Testis (tissue), 3 donors: ENCODE data around the gene POLDIP2. TPM values are rescaled to one million over a fixed set of nuclear protein-coding genes. Genes with fewer than 3 reads are reported as not detected.

Experiments
- DNase-seq: peaks from one replicate; pipeline ENCODE4 v3.0.0-alpha.2; 2019
- H3K27ac ChIP-seq, 2 donors: fragments of 200-600 bp; sonication (generic); one replicate each; pipeline ENCODE4 v1.5.1; 2019
- H3K27me3 ChIP-seq: fragments of 200-600 bp; sonication (generic); one replicate; pipeline ENCODE4 v1.5.1; 2019
- H3K36me3 ChIP-seq: fragments of 200-600 bp; sonication (generic); one replicate; pipeline ENCODE4 v1.5.1; 2017; ENCODE audit warnings: low read depth; ENCODE audit errors: missing control alignments
- H3K4me1 ChIP-seq: fragments of 200-600 bp; sonication (generic); one replicate; pipeline ENCODE4 v1.5.1; 2019
- H3K4me3 ChIP-seq, 2 donors: fragments of 200-600 bp; sonication (generic); one replicate each; pipeline ENCODE4 v1.5.1; 2017 to 2019
- H3K9me3 ChIP-seq: fragments of 200-600 bp; sonication (generic); one replicate; pipeline ENCODE4 v1.5.1; 2017
- POLR2A ChIP-seq: fragments of 450-650 bp; IDR thresholded peaks from one replicate; pipeline ENCODE4 v1.6.1; 2017; ENCODE audit warnings: antibody characterized with exemption, mild to moderate bottlenecking, moderate library complexity
- WGBS, 2 donors: methylation state at CpG; one replicate each; pipeline ENCODE4 v1.1.5; 2018; 5-methylcytosine and 5-hydroxymethylcytosine counted together
- intact Hi-C: fragments of 100-400 bp; cut with DNase I; formaldehyde crosslinking; loops from one replicate; pipeline ENCODE4 v1.15.1; 2023; ENCODE audit warnings: low total_unique reads
- polyA plus RNA-seq: library from polyadenylated mRNA; stranded (reverse); fragments of 350-450 nt; fragmentation: Illumina TruSeq; extraction: RNeasy Lipid Tissue Mini Kit (QIAGEN cat#74804); gene quantifications from one replicate; pipeline ENCODE4 v1.2.3, GENCODE V29; 2014; ENCODE audit warnings: low read depth, low replicate concordance; ENCODE audit not compliant: insufficient read depth
- total RNA-seq, 2 donors: library from RNA; depleted of rRNA; stranded (reverse); fragments of >200 nt; gene quantifications; one replicate each; pipeline ENCODE4 v1.2.3, GENCODE V29; 2016
- TF ChIP-seq, protein P1 (sequence below), 3 experiments: fragments of 450-650 bp in 2 of 3; fragments of 200-600 bp in 1 of 3; sonication (generic) in 1 of 3; IDR thresholded peaks; one replicate each; pipeline ENCODE4 v1.5.1; 2016 to 2019; ENCODE audit warnings: antibody characterized with exemption in 3 of 3, mild to moderate bottlenecking in 2 of 3, moderate library complexity in 1 of 3

The POLDIP2 gene
- total and polyA plus RNA-seq, 3 donors from 2014 or later: 139 to 154 (median 143) TPM

DNA sequence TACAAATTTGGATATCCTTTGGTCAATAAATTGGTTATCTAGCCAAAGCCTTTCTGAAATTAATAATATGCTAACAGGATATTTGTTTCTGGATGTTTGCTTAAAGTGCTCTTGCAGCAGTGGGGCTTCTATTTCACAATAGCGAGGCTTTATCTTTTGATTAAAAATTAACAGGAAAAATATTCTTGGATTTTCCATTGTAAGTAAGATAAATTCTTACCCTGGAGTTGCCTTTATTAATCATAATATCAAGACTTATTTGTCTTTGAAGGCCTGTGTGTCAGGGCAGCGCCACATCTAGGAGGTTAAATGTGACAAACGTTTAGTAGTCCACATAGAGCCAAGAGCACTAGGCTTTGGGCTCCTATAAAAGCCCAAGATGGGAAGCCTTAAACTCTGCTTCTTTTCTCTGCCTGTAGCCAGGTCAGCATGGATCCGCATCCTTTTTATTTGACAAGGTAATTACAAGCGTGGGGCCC, 33.0 kb downstream of the POLDIP2 start:
- Histone ChIP-seq H3K36me3 (no peaks in the 10 kb centered on the region), H3K27ac (no peak overlapping the region), H3K9me3 (no peaks in the 10 kb centered on the region), H3K4me1 (peaks cover 11% of the 10 kb centered on the region), H3K4me3 (no peak overlapping the region), H3K27me3 (no peaks in the 10 kb centered on the region)
- WGBS, 2 donors: 73 to 80% methylated on average over 5 of the region's 5 CpGs
- peak; percentile 11 for DNase-seq
- intact Hi-C loops: no loop called here
- TF ChIP-seq, protein P1, sequence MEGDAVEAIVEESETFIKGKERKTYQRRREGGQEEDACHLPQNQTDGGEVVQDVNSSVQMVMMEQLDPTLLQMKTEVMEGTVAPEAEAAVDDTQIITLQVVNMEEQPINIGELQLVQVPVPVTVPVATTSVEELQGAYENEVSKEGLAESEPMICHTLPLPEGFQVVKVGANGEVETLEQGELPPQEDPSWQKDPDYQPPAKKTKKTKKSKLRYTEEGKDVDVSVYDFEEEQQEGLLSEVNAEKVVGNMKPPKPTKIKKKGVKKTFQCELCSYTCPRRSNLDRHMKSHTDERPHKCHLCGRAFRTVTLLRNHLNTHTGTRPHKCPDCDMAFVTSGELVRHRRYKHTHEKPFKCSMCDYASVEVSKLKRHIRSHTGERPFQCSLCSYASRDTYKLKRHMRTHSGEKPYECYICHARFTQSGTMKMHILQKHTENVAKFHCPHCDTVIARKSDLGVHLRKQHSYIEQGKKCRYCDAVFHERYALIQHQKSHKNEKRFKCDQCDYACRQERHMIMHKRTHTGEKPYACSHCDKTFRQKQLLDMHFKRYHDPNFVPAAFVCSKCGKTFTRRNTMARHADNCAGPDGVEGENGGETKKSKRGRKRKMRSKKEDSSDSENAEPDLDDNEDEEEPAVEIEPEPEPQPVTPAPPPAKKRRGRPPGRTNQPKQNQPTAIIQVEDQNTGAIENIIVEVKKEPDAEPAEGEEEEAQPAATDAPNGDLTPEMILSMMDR (IDR thresholded peaks at IDR 0.05): no peak
- no peak for TF ChIP-seq POLR2A

DNA sequence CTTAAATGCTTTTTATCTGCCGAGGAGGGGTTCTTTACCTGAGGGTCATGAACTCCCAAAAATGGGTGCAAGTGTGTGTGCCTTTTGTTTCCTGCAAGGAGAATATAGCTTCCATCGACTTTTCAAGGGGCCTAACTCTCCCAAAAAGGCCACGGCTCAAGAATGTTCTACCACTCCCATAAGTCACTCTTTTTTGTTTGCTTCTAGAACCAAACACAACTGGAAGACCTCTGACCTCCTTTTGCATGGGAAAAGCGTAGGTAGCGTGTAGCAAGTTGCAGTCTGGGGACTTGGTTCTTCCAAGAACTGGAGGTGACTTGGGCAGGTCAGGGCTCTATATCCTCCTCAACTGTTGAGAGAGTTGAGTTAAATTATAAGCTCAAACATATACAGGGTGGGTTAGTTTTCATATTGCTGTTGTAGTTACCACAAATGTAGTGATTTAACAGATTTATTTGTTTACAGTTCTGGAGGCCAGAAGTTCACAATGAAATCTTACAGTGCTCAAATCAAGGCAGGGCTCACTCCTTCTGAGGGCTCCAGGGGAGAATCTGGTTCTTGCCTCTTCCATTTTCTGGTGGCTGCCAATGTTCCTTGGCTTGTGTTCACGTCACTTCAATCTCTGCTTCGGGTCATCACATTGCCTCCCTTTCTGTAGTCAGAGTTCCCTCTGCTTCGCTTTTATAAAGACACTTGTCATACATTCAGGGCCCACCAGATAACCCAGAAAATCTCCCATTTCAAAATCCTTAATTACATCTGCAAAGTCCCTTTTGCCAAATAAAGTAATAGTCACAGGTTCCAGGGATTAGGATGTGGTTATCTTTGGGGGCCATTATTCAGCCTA, 36.9 kb downstream of the POLDIP2 start:
- intact Hi-C loops: no loop called here
- no peaks in the 10 kb centered on the region for H3K9me3 ChIP-seq
- H3K27me3 ChIP-seq: no peaks in the 10 kb centered on the region
- no peaks in the 10 kb centered on the region for H3K36me3 ChIP-seq
- TF ChIP-seq POLR2A: no peak
- TF ChIP-seq, protein P1 (IDR thresholded peaks at IDR 0.05): no peak
- peak overlapping the region; percentile 70 to 92 for H3K27ac ChIP-seq
- WGBS, 2 donors: 43 to 47% methylated on average over 8 of the region's 8 CpGs
- peak; percentile 11 for DNase-seq
- peaks cover 29% of the 10 kb centered on the region for H3K4me1 ChIP-seq
- H3K4me3 ChIP-seq: peak overlapping the region; percentile 76

DNA sequence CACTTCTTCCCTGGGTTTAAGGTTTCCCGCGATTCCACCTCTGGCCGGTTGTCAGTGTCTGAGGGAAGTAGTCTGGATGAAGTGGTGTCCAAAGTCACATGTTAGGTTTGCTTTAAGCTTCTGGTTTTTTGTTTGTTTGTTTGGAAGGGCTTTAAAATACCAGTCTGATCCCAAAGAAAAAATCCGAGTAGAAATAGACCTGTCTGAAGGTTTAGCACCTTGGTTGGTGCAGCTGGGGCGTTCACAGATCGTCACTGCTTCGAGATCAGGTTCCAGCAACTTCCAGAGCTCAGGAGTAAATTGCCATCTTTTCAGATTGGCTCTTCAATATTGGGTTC, 37.8 kb downstream of the POLDIP2 start:
- TF ChIP-seq, protein P1 (IDR thresholded peaks at IDR 0.05): no peak
- TF ChIP-seq POLR2A: no peak
- peak; percentile 21 for DNase-seq
- H3K27ac ChIP-seq: peak overlapping the region; percentile 70 to 92
- H3K4me3 ChIP-seq: peak overlapping the region; percentile 76
- intact Hi-C loops: no loop called here
- H3K27me3 ChIP-seq: no peaks in the 10 kb centered on the region
- H3K4me1 ChIP-seq: peaks cover 29% of the 10 kb centered on the region
- WGBS, 2 donors: 0 to 2% methylated on average over 7 of the region's 7 CpGs
- no peaks in the 10 kb centered on the region for H3K9me3 ChIP-seq
- no peaks in the 10 kb centered on the region for H3K36me3 ChIP-seq

DNA sequence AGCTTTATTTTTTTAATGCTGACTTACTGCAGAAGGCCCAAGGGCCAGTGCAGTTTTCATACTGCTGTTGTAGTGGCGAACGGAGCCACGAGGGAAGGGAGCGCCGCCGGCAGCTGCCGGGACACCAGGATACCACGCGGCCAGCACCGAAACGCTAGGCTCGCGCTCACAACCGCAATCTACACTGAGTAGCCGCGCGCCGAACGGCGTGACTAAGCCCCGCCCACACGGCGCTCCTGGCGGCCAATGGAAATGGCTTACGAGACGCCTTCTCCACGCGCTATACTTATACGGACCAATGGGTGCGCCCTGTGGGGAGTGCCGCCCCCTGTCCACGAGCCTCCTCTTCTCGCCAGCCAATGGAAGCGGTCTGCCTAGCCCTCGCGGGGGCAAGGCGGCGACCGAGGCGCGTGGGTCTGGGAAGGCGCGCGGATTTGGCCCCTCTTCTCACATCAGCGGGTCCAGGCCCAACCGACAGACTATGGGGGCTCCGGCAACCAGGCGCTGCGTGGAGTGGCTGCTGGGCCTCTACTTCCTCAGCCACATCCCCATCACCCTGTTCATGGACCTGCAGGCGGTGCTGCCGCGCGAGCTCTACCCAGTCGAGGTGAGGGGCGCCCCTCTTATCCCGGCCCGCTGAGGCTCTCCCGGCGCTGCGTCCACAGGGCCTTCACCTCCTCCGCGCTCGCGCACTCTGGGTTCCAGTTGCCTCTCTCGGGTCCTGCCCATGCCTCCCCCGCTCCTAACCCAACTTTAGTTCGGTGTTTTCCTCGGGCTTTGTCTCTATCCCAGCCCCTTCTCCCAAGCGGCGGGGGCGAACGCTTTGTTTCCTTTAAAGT, 38.3 kb downstream of the POLDIP2 start, which contains the start of gene TMEM97:
TSS of gene TMEM97 (plus strand) at position 442 of the 839 bp plus-strand sequence. CDS start at position 482, 40 bp downstream.
- no peaks in the 10 kb centered on the region for H3K9me3 ChIP-seq
- H3K27me3 ChIP-seq: no peaks in the 10 kb centered on the region
- H3K4me1 ChIP-seq: peaks cover 29% of the 10 kb centered on the region
- H3K27ac ChIP-seq: peak within 1 kb of the TSS; percentile 71 to 92
- 0 to 1% methylated on average over 14 to 63 of the region's 72 CpGs for WGBS, 2 donors
- H3K4me3 ChIP-seq: peak within 1 kb of the TSS; percentile 76
- TF ChIP-seq, protein P1 (IDR thresholded peaks at IDR 0.05): peak in 1 of 3 experiments; percentile 36
- peak; percentile 21 for TF ChIP-seq POLR2A
- DNase-seq: peak; percentile 99
- intact Hi-C loops: no loop called here
- no peaks in the 10 kb centered on the region for H3K36me3 ChIP-seq
